Measurements from ENCODE around the gene APLP2. TPM values are rescaled to one million over a fixed set of nuclear protein-coding genes. Genes with fewer than 3 reads are reported as not detected.

The APLP2 gene
- total RNA-seq, 1 experiment from 2014 or later = 210 TPM

DNA sequence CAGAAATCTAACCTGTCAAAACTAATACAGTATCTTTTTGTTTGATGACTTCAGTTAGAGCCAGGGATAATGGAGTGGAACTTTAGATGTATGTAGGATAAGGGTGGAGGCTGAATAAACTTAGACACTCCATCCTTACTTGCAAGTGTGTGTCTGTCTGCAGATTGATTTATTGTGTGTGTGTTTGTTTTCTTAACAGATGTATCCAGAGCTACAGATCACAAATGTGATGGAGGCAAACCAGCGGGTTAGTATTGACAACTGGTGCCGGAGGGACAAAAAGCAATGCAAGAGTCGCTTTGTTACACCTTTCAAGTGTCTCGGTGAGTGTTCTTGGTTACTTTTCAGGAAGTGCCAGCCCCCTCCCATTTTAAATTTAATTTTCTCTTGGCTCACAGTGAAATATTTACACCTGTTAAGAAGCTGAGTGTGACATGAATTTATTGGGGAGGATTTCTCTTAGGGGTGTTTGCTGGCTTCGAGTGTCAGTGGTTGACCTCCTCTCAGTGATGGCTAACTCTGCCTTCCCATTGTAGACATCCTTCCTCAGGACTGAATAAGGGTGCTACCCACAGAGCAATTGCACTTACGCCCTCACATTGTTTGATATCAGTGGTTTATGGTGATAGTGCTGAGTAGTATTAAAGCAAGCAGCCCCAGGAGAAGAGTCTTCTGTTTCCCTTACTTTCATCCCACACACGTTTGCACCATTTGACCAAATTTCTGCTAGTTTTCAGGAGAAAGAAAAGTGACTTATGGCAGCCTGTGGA is 40.8 kb downstream of the APLP2 start:
- Histone ChIP-seq H3K9me3 (ENCODE audit: control insufficient read depth in 1 of 2, insufficient read depth in 1 of 2, low read depth in 1 of 2, low read length in 2 of 2) (no peaks in the 10 kb centered on the region), H4K20me1 (ENCODE audit: insufficient read depth) (0 out of 2 replicates have a peak, but pooled peaks cover 3% of the 10 kb centered on the region), H3K4me2 (ENCODE audit: low read length) (no peak overlapping the region), H3K9me2 (ENCODE audit: insufficient read depth) (no peaks in the 10 kb centered on the region), H3K27me3 (ENCODE audit: insufficient read depth, low read length) (no peaks in the 10 kb centered on the region), H3K36me3 (ENCODE audit: control insufficient read depth in 1 of 2, insufficient read depth in 2 of 2, low read length in 2 of 2) (peaks cover 0 to 15% of the 10 kb centered on the region in 2 experiments), H3K27ac (ENCODE audit: low read depth, low read length) (no peak overlapping the region), H2AFZ (ENCODE audit: low read depth, low read length, poor library complexity, severe bottlenecking) (no peak overlapping the region), H3K79me2 (ENCODE audit: insufficient read depth, low read length) (peaks cover 12% of the 10 kb centered on the region; the same call in 1 of the 2 replicates), H3K4me1 (ENCODE audit: control insufficient read depth in 1 of 2, insufficient read depth in 2 of 2, low read length in 2 of 2) (no peaks in the 10 kb centered on the region), H3K4me3 (replicated peaks in 1 of 2; ENCODE audit: low read depth in 1 of 2, low read length in 2 of 2) (no peak overlapping the region), H3K9ac (ENCODE audit: low read length) (no peak overlapping the region)
- TF ChIP-seq POLR2AphosphoS5 (IDR thresholded peaks at IDR 0.05; ENCODE audit: low read depth, low read length) (no peak), CEBPB (IDR thresholded peaks at IDR 0.05; ENCODE audit: low read depth) (no peak), EZH2 (IDR thresholded peaks at IDR 0.05) (no peak)
- no peak for DNase-seq (ENCODE audit: low read depth, low spot score)
- no peak for ATAC-seq
- intact Hi-C loops (cut with micrococcal nuclease) = no loop called here
- RAD21 ChIA-PET (ENCODE audit: low non-redundant PET in 1 of 2, low total read pairs in 2 of 2, uncharacterized antibody in 2 of 2, unreplicated experiment in 2 of 2) = no interaction called here
- POLR2A ChIA-PET = no interaction called here
- CTCF ChIA-PET = no interaction called here
- BruUV-seq (replicated peaks) = no TSS peak

DNA sequence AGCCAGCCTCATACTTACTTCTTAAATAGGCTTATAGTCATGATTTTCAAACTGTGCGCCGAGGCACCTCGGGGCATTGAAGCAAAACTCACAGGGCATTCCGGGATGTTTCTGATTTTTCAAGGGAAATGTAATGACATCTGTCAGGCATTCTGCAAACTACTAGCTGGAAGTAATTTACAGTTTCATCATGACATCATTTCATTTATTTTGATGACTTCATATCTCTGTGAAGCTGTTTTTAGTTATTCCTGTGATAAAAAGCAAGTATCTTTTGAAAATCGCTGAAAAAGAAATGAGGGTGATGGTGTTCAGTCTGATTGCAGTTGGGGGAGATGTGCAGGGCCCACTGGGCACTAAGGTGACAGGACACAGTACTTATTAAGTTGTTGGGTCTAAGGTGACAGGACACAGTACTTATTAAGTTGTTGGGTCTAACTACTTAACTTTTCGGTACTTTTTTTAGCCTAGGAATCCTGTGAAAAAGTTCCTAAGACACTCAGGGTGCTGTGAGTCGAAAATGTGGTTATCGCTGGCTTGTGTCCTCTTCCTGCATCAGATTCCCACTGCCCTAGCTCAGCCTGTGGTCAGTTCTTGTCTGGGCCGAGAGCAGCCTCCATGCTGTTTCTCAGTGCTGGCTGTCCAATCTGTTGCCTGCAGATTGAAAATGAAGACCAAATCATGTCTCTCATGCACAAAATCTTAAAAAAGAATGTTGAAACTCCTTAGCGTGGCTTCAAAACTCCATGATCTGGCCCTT is 42.6 kb downstream of the APLP2 start:
- ChIA-PET CTCF (no interaction called here), POLR2A (no interaction called here), RAD21 (ENCODE audit: low non-redundant PET in 1 of 2, low total read pairs in 2 of 2, uncharacterized antibody in 2 of 2, unreplicated experiment in 2 of 2) (no interaction called here)
- H3K9ac ChIP-seq (ENCODE audit: low read length) = no peak overlapping the region
- BruUV-seq (replicated peaks) = no TSS peak
- ATAC-seq (no peak), DNase-seq (ENCODE audit: low read depth, low spot score) (no peak)
- H3K4me3 ChIP-seq (replicated peaks in 1 of 2; ENCODE audit: low read depth in 1 of 2, low read length in 2 of 2) = no peak overlapping the region
- H3K9me2 ChIP-seq (ENCODE audit: insufficient read depth) = no peaks in the 10 kb centered on the region
- H3K4me2 ChIP-seq (ENCODE audit: low read length) = no peak overlapping the region
- intact Hi-C loops (cut with micrococcal nuclease) = no loop called here
- no peak overlapping the region for H2AFZ ChIP-seq (ENCODE audit: low read depth, low read length, poor library complexity, severe bottlenecking)
- 0 out of 2 replicates have a peak, but pooled peaks cover 3% of the 10 kb centered on the region for H4K20me1 ChIP-seq (ENCODE audit: insufficient read depth)
- no peaks in the 10 kb centered on the region for H3K9me3 ChIP-seq (ENCODE audit: control insufficient read depth in 1 of 2, insufficient read depth in 1 of 2, low read depth in 1 of 2, low read length in 2 of 2)
- H3K27ac ChIP-seq (ENCODE audit: low read depth, low read length) = no peak overlapping the region
- H3K79me2 ChIP-seq (ENCODE audit: insufficient read depth, low read length) = no peaks in the 10 kb centered on the region
- H3K36me3 ChIP-seq (ENCODE audit: control insufficient read depth in 1 of 2, insufficient read depth in 2 of 2, low read length in 2 of 2) = peaks cover 0 to 15% of the 10 kb centered on the region in 2 experiments
- no peaks in the 10 kb centered on the region for H3K4me1 ChIP-seq (ENCODE audit: control insufficient read depth in 1 of 2, insufficient read depth in 2 of 2, low read length in 2 of 2)
- H3K27me3 ChIP-seq (ENCODE audit: insufficient read depth, low read length) = no peaks in the 10 kb centered on the region
- no peak for TF ChIP-seq ZNF274 (IDR thresholded peaks at IDR 0.05; ENCODE audit: low read depth, low read length)
- TF ChIP-seq, protein P1, sequence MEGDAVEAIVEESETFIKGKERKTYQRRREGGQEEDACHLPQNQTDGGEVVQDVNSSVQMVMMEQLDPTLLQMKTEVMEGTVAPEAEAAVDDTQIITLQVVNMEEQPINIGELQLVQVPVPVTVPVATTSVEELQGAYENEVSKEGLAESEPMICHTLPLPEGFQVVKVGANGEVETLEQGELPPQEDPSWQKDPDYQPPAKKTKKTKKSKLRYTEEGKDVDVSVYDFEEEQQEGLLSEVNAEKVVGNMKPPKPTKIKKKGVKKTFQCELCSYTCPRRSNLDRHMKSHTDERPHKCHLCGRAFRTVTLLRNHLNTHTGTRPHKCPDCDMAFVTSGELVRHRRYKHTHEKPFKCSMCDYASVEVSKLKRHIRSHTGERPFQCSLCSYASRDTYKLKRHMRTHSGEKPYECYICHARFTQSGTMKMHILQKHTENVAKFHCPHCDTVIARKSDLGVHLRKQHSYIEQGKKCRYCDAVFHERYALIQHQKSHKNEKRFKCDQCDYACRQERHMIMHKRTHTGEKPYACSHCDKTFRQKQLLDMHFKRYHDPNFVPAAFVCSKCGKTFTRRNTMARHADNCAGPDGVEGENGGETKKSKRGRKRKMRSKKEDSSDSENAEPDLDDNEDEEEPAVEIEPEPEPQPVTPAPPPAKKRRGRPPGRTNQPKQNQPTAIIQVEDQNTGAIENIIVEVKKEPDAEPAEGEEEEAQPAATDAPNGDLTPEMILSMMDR (IDR thresholded peaks at IDR 0.05 in 2 of 3, conservative IDR thresholded peaks at IDR 0.05 in 1 of 3; ENCODE audit: borderline replicate concordance in 1 of 3, insufficient read depth in 1 of 3, low read depth in 2 of 3, low read length in 2 of 3) = no peak
- no peak for TF ChIP-seq TCF7L2 (IDR thresholded peaks at IDR 0.05; ENCODE audit: borderline replicate concordance, extremely low read depth, insufficient read depth, insufficient read length)
- TF ChIP-seq FOSL1 (IDR thresholded peaks at IDR 0.05; ENCODE audit: low read depth) = no peak
- no peak for TF ChIP-seq SIN3A (IDR thresholded peaks at IDR 0.05; ENCODE audit: low read depth)
- TF ChIP-seq, protein P2, sequence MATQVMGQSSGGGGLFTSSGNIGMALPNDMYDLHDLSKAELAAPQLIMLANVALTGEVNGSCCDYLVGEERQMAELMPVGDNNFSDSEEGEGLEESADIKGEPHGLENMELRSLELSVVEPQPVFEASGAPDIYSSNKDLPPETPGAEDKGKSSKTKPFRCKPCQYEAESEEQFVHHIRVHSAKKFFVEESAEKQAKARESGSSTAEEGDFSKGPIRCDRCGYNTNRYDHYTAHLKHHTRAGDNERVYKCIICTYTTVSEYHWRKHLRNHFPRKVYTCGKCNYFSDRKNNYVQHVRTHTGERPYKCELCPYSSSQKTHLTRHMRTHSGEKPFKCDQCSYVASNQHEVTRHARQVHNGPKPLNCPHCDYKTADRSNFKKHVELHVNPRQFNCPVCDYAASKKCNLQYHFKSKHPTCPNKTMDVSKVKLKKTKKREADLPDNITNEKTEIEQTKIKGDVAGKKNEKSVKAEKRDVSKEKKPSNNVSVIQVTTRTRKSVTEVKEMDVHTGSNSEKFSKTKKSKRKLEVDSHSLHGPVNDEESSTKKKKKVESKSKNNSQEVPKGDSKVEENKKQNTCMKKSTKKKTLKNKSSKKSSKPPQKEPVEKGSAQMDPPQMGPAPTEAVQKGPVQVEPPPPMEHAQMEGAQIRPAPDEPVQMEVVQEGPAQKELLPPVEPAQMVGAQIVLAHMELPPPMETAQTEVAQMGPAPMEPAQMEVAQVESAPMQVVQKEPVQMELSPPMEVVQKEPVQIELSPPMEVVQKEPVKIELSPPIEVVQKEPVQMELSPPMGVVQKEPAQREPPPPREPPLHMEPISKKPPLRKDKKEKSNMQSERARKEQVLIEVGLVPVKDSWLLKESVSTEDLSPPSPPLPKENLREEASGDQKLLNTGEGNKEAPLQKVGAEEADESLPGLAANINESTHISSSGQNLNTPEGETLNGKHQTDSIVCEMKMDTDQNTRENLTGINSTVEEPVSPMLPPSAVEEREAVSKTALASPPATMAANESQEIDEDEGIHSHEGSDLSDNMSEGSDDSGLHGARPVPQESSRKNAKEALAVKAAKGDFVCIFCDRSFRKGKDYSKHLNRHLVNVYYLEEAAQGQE (IDR thresholded peaks at IDR 0.05; ENCODE audit: low read depth) = no peak
- TF ChIP-seq POLR2A (IDR thresholded peaks at IDR 0.05; ENCODE audit: borderline replicate concordance, extremely low read depth, insufficient read depth, insufficient read length) = no peak
- TF ChIP-seq EZH2 (IDR thresholded peaks at IDR 0.05) = no peak
- TF ChIP-seq YY1 (IDR thresholded peaks at IDR 0.05; ENCODE audit: extremely low read depth, insufficient replicate concordance, low read depth, low read length) = no peak
- no peak for TF ChIP-seq ELF1 (IDR thresholded peaks at IDR 0.05; ENCODE audit: borderline replicate concordance, low read depth)
- no peak for TF ChIP-seq JUND (IDR thresholded peaks at IDR 0.05)
- no peak for TF ChIP-seq ZFX (IDR thresholded peaks at IDR 0.05)
